ENCODE results near the gene CAB39L. TPM values are rescaled to one million over a fixed set of nuclear protein-coding genes. Genes with fewer than 3 reads are reported as not detected.

CAB39L gene
- total and polyA plus RNA-seq, 2 of the 4 experiments (the other 2 are of a cell fraction) = 8.5 to 16.7 TPM

- no peak overlapping the region for H2AK9ac ChIP-seq (replicated peaks; ENCODE audit: low read depth, low read length, poor library complexity)
- H4K8ac ChIP-seq (ENCODE audit: low read depth in 2 of 2, low read length in 2 of 2) = no peak overlapping the region
- no peaks in the 10 kb centered on the region for H3K27me3 ChIP-seq (ENCODE audit: control insufficient read depth, insufficient read depth, low read length)
- H4K5ac ChIP-seq (ENCODE audit: low read depth, low read length) = no peak overlapping the region
- H4K20me1 ChIP-seq (ENCODE audit: insufficient read depth, low read length) = no peaks in the 10 kb centered on the region
- H3K4ac ChIP-seq (ENCODE audit: low read depth, low read length) = no peak overlapping the region
- no peak for DNase-seq
- in situ Hi-C loops (cut with MboI; ENCODE audit: low sequenced_read_pairs) = no loop called here
- dilution Hi-C loops (cut with HindIII; ENCODE audit: low sequenced_read_pairs, unreplicated experiment) = no loop called here
- no peak overlapping the region for H2AFZ ChIP-seq (replicated peaks; ENCODE audit: low read length, poor library complexity)
- H3K14ac ChIP-seq (replicated peaks; ENCODE audit: low read depth, low read length) = no peak overlapping the region
- intact Hi-C loops (cut with micrococcal nuclease) = no loop called here
- H3K4me1 ChIP-seq (ENCODE audit: control insufficient read depth, insufficient read depth, low read length) = no peaks in the 10 kb centered on the region
- no peak overlapping the region for H3K27ac ChIP-seq (ENCODE audit: insufficient read depth, low read length)
- H3K9me1 ChIP-seq (ENCODE audit: insufficient read depth, low read length) = no peaks in the 10 kb centered on the region; the same call in 1 of the 2 replicates
- H2BK5ac ChIP-seq (ENCODE audit: low read depth, low read length, poor library complexity, severe bottlenecking) = no peak overlapping the region
- H3K23ac ChIP-seq (ENCODE audit: low read depth, low read length) = no peak overlapping the region
- no peak overlapping the region for H2AK5ac ChIP-seq (ENCODE audit: low read depth, low read length)
- H3K4me3 ChIP-seq (ENCODE audit: insufficient read depth, low read depth, low read length) = no peak overlapping the region
- H3K9ac ChIP-seq (ENCODE audit: low read depth, low read length) = no peak overlapping the region
- no peak overlapping the region for H2BK120ac ChIP-seq (ENCODE audit: low read depth, low read length)
- BruUV-seq (replicated peaks) = no TSS peak
- no peak overlapping the region for H2BK20ac ChIP-seq (ENCODE audit: low read depth, low read length)
- H2BK15ac ChIP-seq (ENCODE audit: low read depth, low read length) = no peak overlapping the region
- H3K9me3 ChIP-seq (ENCODE audit: control insufficient read depth, insufficient read depth, low read length) = peaks cover under 1% of the 10 kb centered on the region; the same call in 1 of the 2 replicates
- H3K79me1 ChIP-seq (ENCODE audit: low read depth in 1 of 2, low read length in 2 of 2) = no peaks in the 10 kb centered on the region
- CTCF ChIA-PET = no interaction called here
- H3K56ac ChIP-seq (ENCODE audit: extremely low read depth, insufficient read depth, low read length) = no peak overlapping the region
- POLR2A ChIA-PET (ENCODE audit: unreplicated experiment) = no interaction called here
- no peak overlapping the region for H4K91ac ChIP-seq (ENCODE audit: insufficient read depth, low read depth, low read length)
- no peak for ATAC-seq (ENCODE audit: low read depth)
- H3K4me2 ChIP-seq (ENCODE audit: low read depth, low read length) = no peak overlapping the region
- H3K18ac ChIP-seq (ENCODE audit: low read depth, low read length) = no peak overlapping the region
- no peaks in the 10 kb centered on the region for H3K36me3 ChIP-seq (ENCODE audit: control insufficient read depth, insufficient read depth, low read length)
- no peak for TF ChIP-seq MXI1 (IDR thresholded peaks at IDR 0.05; ENCODE audit: borderline replicate concordance, low read depth, low read length)
- TF ChIP-seq, protein P1, sequence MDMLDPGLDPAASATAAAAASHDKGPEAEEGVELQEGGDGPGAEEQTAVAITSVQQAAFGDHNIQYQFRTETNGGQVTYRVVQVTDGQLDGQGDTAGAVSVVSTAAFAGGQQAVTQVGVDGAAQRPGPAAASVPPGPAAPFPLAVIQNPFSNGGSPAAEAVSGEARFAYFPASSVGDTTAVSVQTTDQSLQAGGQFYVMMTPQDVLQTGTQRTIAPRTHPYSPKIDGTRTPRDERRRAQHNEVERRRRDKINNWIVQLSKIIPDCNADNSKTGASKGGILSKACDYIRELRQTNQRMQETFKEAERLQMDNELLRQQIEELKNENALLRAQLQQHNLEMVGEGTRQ (IDR thresholded peaks at IDR 0.05; ENCODE audit: low read depth, low read length) = no peak
Measured at GRCh38 chr13:49410477-49410876, 33.4 kb downstream of the CAB39L start.
